ENCODE results near the gene NPAS4. TPM values are rescaled to one million over a fixed set of nuclear protein-coding genes. Genes with fewer than 3 reads are reported as not detected.
A peak's percentile ranks its signal among the peaks of the same experiment; 100 is the strongest.

The NPAS4 gene
- total RNA-seq, 1 donor from 2014 or later: 1.1 TPM

DNA sequence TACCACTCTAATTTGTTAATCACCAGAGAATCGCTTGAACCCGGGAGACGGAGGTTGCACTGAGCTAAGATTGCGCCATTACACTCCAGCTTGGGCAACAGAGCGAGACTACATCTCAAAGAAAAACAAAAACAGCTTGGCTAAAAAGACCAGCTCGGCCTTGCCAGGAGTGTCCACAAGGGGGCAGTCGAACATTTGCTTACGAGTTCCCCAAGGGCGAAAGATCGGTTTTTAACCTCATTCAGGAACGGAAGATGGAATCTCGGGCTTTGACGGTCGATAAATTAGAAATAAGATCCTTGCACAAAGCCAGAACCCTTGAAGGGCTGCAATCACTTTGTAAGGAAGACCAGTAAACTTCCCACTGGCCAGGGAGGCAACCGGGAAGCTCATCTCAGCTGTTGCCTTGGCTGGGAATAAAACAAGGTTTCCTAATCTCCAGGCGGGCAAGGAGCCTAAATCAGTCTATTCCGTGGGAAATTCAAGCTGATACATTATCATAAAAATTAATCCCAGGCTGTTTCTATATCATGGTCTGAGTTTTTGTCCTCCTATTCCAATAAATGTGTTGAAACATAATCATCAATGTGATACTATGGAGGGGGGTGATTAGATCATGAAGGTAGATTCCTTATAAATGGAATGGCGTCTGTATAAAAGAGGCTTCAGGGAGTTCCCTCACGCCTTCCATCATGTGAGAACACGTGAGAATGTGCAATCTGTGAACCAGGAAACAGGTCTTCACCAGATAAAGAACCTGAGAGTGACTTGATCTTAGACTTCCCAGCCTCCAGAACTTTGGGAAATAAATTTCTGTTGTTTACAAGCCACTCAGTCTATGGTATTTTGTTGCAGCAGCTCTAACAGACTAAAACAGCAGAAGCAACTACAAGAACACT lies 34.4 kb upstream of the NPAS4 start:
- peaks cover 6% of the 10 kb centered on the region for H3K27me3 Mint-ChIP-seq (ENCODE audit: low read depth)
- peak; percentile 63 to 89 for DNase-seq (ENCODE audit: low spot score in 2 of 2, unreplicated experiment in 2 of 2)

DNA sequence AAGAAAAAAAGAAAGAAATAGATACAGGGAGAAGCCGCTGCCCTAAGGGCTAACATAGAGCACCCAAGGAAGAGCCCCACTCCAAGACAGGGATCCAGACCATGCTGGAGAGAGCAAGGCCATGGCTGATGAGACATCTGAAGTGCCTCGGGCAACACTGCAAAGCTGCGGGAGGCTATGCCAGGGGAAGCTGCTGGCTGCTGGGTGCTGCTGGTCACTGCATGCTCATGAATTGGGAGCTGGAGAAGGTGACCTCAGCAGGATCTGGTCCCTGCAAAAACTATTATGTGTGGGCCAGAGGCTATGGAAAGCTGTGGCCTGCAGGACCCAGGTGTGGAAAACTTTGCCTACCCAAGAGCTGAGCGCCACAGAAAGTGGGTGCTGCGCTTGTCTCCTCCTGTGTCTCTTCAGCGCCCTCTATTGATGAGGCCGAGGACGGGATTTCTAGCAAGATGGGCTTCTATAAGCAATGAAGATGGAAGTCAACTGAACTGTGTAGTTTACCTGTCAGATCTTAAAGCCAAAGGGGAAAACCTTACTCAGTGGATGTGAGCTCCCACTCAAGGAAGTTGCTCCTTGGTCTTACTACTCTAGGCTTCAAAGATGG lies 32.0 kb upstream of the NPAS4 start:
- DNase-seq (ENCODE audit: low spot score in 2 of 2, unreplicated experiment in 2 of 2): no peak
- peaks cover 6% of the 10 kb centered on the region for H3K4me1 Mint-ChIP-seq
- H3K36me3 Mint-ChIP-seq: no peaks in the 10 kb centered on the region
- H3K4me3 Mint-ChIP-seq: no peak overlapping the region
- TF ChIP-seq, protein P1, sequence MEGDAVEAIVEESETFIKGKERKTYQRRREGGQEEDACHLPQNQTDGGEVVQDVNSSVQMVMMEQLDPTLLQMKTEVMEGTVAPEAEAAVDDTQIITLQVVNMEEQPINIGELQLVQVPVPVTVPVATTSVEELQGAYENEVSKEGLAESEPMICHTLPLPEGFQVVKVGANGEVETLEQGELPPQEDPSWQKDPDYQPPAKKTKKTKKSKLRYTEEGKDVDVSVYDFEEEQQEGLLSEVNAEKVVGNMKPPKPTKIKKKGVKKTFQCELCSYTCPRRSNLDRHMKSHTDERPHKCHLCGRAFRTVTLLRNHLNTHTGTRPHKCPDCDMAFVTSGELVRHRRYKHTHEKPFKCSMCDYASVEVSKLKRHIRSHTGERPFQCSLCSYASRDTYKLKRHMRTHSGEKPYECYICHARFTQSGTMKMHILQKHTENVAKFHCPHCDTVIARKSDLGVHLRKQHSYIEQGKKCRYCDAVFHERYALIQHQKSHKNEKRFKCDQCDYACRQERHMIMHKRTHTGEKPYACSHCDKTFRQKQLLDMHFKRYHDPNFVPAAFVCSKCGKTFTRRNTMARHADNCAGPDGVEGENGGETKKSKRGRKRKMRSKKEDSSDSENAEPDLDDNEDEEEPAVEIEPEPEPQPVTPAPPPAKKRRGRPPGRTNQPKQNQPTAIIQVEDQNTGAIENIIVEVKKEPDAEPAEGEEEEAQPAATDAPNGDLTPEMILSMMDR (IDR thresholded peaks at IDR 0.05; ENCODE audit: unreplicated experiment): no peak
- no peaks in the 10 kb centered on the region for H3K9me3 Mint-ChIP-seq
- H3K27ac Mint-ChIP-seq: no peak overlapping the region
- peaks cover 9% of the 10 kb centered on the region for H3K27me3 Mint-ChIP-seq (ENCODE audit: low read depth)

More for the DNA sequence above, 34.4 kb upstream of the NPAS4 start:
- TF ChIP-seq, protein P1 (IDR thresholded peaks at IDR 0.05; ENCODE audit: unreplicated experiment): peak; percentile 91
- Mint-ChIP-seq H3K36me3 (no peaks in the 10 kb centered on the region), H3K4me3 (peak overlapping the region; percentile 53), H3K4me1 (peaks cover 6% of the 10 kb centered on the region), H3K27ac (no peak overlapping the region), H3K9me3 (no peaks in the 10 kb centered on the region)

DNA sequence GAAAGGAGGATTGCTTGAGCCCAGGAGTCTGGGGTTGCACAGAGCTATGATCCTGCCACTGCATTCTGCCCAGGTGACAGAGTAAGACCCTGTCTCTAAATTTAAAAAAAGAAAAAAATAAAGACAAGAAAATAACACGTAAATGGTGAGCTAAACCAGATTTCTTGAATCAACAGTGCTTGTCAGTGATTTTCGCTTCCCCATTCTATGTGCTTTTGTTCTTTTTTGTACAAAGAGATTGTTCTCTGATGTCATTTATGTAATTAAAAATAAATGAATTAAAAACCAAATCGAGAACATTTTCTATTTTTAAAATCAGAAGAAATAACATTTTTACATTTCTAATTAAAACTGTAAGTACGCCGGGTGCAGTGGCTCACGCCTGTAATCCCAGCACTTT lies 29.5 kb upstream of the NPAS4 start:
- Mint-ChIP-seq H3K27ac (no peak overlapping the region), H3K36me3 (no peaks in the 10 kb centered on the region), H3K9me3 (no peaks in the 10 kb centered on the region), H3K27me3 (ENCODE audit: low read depth) (peaks cover 11% of the 10 kb centered on the region), H3K4me1 (peaks cover 2% of the 10 kb centered on the region), H3K4me3 (no peak overlapping the region)
- TF ChIP-seq, protein P1 (IDR thresholded peaks at IDR 0.05; ENCODE audit: unreplicated experiment): no peak
- DNase-seq (ENCODE audit: low spot score in 2 of 2, unreplicated experiment in 2 of 2): no peak

DNA sequence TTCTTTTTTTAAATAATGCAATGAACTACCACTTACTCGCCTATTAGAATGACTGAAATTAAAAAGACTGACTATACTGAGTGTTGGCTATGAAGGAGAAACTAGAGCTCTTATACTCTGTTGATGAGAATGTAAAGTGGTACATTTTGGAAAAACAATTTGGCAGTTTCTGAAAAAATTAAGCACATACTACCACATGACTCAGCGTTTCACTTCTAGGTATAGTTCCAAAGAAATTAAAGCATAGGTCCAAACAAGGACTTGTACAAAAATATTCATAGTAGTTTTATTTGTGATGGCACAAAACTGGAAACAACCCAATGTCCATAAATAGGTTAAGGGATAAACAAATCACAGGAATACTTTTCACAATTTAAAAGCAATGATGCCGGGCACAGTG lies 26.9 kb upstream of the NPAS4 start:
- H3K4me3 Mint-ChIP-seq: no peak overlapping the region
- no peaks in the 10 kb centered on the region for H3K4me1 Mint-ChIP-seq
- H3K27me3 Mint-ChIP-seq (ENCODE audit: low read depth): peaks cover 11% of the 10 kb centered on the region
- no peaks in the 10 kb centered on the region for H3K36me3 Mint-ChIP-seq
- H3K27ac Mint-ChIP-seq: no peak overlapping the region
- no peaks in the 10 kb centered on the region for H3K9me3 Mint-ChIP-seq
- DNase-seq (ENCODE audit: low spot score in 2 of 2, unreplicated experiment in 2 of 2): no peak
- TF ChIP-seq, protein P1 (IDR thresholded peaks at IDR 0.05; ENCODE audit: unreplicated experiment): no peak

DNA sequence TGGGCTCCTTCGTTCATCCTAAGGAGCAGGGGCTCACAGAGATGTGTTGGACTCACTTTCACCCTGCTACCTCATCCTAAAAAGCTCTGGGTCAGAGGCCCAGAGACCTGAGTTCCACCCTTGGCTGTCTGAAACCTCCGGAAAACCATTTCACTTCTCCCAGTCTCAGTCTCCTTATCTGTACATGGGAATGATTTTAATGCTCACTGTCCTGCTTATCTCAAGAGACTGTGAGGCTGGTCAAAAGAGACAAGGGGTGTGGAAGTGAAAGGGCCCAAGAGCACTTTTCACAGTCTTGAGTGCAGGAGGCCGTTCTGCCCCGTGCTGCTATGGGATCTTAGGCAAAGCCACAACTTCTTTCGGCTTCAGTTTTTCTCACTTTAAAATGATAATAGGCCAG lies 13.2 kb upstream of the NPAS4 start:
- no peaks in the 10 kb centered on the region for H3K36me3 Mint-ChIP-seq

More for the DNA sequence above, 13.2 kb upstream of the NPAS4 start:
- H3K27ac Mint-ChIP-seq: no peak overlapping the region
- TF ChIP-seq, protein P1 (IDR thresholded peaks at IDR 0.05; ENCODE audit: unreplicated experiment): no peak
- H3K27me3 Mint-ChIP-seq (ENCODE audit: low read depth): peaks cover 60% of the 10 kb centered on the region
- no peak overlapping the region for H3K4me3 Mint-ChIP-seq
- no peak for DNase-seq (ENCODE audit: low spot score in 2 of 2, unreplicated experiment in 2 of 2)
- H3K9me3 Mint-ChIP-seq: no peaks in the 10 kb centered on the region
- H3K4me1 Mint-ChIP-seq: peaks cover 3% of the 10 kb centered on the region
